Inferior parietal cortex (tissue), 1 donor: Measurements from ENCODE around the gene FARS2.
"Not testable (repeated sequence)": the region's sequence is repeated elsewhere in the genome, so short reads cannot be mapped to it uniquely, and the experiment has no call there.

Experiments used
- DNase-seq: peaks from one replicate; pipeline ENCODE4 v3.0.0-alpha.2; 2016; ENCODE audit errors: extremely low spot score

The FARS2 gene

DNA sequence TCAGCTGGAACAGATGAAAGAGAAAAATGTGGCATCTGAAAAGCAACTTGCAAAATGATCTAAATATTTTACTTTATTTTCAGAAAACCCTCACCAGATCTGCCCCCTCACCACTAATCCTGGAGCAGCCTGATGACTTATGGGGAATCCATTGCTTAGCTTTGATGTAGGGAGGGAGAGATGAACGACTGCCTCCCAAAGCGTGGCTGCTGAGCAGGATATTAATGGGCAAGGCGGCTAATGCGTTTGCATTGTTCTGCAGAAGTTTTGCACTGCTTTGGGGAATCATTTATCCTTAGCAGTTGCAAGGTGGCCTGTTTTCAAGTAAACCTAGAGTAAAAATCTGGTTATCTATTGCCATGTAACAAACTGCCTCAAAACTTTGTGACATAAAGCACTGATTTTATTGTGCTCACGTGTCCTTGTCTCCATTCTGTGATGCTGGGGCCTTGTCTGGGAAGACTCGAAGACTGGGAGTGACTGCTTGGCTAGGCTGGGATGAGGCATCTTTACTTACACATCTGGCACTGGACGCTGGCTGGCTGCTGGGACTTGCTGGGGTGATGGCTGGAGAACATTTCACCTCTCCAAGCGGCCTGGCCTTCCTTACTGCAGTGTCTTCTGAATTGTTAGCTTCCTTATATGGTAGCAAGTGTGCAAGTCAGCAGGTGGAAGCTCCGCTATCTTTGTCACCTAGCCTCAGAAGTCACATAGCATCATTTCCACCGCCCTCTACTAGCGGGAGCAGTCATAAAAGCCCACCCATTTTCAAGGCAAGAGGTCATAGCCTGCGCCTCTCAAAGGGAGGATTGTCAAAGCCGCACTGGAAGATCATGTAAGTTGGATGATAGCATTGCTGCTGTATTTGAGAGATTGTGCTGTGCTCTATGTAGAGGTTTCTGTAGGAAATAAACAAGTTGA is 432.2 kb downstream of the FARS2 start:
- no peak for DNase-seq

DNA sequence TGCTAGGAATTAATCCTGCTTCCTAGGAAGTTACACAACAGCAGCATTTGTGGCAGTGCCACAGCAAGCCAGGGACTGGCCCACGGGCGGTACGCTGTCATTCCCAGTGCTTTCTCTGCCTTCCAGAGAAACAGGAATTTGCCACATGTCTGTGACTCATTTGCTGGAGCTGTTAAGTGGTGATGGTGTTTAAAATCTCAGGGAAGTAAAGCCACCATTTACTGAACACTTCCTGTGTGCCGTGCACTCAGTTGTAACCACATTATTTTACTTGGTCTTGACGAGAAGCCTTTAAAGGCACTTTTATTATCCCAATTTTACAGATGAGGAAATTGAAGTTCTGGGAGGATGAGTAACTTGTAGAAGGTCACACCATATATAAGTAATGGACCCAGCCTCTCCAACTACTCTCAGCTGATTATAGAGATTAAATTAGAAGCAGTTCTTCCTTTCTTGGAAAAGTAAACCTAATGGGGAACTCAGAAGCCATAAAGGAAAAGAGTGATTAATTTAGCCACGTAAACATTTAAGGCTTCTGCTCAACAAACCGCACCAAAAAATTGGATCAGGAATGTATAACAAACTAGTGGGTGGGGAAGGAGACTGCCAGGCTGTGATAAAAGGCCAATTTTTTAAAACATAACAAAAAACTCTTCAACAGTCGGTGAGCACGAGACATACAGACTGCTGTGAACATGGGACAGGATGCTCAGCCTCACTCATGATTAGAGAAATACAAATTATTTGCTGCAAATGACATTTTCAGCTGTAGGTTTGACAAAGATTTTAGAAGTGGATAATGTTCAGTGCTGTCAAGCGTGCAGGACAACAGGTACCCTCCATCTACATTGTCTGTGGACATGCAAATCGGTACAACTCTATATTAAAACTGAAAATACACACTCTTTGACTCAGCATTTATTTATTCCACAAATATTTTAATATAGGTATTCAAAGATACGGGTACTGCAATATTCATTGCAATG is 434.2 kb downstream of the FARS2 start:
- DNase-seq, result peak; percentile 9

DNA sequence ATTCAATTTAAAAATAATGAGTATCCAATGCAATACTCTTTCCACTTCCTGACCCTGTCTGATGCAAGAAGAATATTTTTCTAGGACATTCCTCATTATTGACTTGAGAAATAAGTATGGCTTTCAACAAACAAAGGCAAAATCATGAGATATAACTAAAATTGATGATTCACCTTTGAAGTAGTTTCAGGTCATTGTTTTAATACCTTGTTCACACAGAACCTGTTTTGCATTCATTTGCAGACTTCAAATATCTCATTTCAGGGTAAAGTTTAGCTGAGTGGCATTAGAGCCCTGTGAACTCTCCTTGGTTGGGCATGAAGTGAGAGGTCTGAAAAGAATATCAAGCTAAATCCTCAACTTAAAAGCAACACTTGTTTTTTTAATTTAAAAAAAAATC is 436.2 kb downstream of the FARS2 start:
- no peak for DNase-seq

DNA sequence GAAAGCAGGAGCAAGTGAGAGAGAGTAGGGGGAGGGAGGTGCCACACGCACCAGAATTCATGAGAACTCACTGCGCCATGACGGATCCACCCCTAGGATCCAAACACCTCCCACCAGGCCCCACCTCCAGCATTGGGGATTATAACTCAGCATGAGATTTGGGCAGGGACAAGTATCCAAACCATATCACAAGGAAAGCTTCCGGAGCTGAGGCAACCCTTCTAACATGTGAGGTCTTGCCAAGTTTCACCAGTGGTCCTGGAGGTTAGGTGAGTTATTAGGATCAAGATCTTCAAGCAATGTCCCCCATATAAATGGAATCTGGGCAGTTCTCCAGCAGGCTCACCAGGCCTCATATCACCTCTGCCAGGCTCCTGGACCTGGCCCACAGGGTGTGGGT is 437.0 kb downstream of the FARS2 start:
- no peak for DNase-seq

DNA sequence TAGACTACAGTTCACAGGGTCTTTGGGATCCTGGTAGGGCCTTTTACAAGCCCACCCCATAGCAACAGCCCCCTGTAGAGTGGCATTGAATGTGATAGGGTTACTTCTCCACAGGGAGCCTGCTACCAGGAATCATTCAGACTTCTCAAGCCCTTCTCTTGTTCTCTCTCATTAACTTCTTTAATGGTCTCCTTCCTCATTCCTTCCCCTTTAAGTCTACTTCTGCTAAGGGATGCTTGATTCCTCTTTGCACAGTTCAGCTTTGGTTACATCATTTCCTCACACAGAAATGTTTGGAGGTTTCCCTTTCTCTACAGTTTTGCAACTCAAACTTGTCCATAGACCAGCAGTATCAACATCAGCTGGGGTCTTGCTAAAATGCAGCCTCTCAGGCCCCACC is 437.8 kb downstream of the FARS2 start:
- DNase-seq, result not testable (repeated sequence)

DNA sequence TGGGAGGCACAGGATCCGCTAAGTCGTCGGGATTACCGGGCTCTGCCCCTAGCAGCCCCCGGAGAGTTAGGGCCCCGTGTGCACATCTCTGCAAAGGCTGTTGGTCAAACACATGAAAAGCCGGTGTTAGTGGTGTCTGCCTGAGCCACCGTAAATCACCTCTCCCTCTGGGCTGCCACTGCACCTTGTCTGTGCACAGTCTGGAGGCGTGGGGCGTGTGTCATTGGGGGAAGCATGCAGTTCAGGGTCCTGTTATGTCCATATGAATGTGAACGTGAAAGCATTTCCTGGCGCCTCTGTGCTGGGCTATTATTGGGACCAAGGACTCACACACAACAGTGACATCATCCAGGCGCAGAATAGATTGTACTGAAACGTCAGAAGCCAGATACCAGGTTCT is 439.9 kb downstream of the FARS2 start:
- no peak for DNase-seq

DNA sequence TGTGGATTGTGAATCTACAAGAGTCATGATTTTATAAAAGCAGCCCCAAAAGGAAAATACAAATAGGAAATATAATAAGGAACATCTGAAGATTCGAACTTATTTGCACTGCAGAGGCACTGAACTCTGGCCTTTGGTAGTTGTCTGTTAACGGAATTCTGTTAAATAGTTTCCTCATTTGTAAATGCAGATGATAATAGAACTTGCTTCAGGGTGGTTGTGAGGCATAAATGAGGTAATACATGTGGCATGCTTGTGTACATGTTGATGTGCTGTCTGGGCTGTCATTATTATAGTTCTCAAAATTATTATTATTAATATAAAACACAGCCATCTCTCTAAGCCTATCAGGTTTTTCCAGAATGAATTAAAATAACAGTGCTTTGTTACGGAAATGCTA is 443.4 kb downstream of the FARS2 start:
- no peak for DNase-seq

DNA sequence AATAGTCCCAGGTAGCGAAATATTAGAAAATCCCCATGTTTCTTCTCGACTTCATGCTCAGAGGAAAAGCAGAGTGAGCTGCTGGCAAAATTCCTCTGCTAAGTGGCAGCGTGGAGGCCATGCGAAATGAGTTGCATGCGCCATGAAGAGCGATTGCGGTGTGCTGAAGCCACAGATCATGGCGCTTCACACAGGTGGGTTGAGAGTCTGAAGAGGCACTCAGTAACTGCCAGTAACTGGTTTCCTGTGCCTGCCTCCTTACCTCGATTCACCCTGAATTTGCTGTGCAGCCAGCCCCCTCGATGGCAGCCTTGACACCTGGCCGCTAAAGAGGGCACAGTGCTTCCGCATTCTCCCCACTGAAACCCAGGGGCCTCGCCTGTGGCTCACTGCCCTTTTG is 443.9 kb downstream of the FARS2 start:
- no peak for DNase-seq

DNA sequence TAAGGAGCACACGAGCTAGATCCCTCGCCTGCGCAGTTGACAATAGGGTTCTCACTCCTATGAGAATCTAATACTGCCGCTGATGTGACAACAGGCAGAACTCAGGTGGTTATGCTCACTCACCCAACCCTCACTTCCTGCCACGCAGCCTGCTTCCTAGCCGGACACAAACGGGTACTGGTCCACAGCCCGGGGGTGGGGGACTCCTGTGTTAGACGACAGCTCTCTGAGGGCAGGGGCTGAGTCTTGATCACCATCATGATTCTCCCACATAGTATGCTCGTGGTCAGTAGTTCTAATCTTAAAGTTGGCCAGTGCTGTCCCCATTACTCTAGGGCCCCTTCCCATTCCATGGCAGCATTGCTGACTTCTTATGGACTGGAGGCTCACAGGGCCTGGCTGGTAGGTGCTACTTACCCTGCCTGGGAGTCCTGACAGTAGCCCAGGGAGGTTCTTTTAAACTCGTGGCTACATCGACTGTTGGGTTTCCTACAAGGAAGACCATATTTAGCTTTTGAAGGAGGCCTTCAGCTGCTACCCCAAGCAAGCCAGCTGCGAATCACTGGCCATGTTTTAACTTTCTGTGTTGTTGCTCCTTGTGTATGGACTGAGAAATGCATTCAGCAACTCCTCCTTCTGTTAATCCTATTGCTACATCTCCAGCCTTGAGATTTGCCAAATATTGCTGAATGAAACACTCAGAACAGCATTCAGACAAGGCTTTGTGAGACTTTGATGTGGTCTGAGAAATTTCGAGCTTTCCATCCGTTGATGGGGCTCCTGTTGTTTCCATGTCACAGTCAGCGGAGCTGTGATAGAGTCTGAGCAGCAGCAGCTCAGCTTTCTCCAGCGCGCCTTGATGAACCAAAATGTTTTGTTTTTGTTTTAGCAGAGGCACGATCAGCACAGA is 445.1 kb downstream of the FARS2 start:
- no peak for DNase-seq

DNA sequence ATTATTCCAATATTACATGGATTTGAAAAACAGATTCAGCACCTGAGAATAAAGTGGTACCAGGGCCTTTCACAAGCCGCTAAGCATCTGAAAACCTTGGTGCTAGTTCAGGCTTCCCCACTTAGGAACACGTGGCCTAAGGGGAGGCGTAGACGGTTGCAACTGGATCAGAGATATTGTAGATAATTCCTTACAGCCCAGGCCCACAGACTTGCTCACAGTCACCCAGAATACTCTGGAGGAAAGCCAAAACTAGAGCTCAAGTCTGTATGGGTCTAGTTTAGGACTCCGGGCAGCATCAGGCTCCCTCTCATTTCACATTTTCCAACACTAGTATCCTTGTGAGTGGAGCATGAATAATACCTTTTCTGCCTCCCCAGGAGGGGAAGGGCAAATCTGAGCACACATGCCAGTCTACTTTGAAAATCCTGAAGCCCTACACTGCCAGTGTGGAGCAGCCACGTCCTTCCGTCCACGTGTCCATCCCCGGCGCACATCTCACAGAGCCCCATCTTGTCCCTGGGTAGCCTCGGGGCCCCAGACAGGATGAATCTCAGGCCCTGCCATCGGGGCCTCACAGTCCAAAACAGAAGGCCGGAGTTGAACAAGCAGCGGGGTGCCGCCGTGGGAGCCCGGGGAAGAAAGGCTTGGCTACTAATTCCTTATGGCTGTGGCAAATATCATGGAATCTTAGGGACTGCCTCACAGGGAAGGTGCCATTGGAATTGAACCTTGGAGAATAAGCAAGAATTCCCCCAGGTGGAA is 446.1 kb downstream of the FARS2 start:
- no peak for DNase-seq

DNA sequence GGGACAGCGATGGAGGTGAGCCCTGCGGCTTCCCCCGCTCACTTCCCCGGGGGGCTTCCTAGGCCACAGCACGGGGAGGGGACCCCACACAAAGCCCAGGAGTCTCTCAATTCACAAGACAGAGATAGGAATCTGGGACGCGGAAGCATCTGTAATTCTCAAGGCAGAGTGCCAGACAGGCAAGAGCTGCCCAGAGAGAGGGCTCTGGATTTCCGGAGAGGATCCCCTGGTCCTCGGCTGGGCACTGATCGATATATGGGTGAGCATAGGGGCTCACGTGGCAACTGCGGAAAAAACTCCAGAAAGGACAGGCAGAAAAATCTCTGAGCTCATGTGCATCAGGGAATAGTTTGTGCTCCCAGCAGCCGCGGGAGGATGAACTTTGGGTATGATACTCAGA is 449.2 kb downstream of the FARS2 start:
- DNase-seq, result no peak

DNA sequence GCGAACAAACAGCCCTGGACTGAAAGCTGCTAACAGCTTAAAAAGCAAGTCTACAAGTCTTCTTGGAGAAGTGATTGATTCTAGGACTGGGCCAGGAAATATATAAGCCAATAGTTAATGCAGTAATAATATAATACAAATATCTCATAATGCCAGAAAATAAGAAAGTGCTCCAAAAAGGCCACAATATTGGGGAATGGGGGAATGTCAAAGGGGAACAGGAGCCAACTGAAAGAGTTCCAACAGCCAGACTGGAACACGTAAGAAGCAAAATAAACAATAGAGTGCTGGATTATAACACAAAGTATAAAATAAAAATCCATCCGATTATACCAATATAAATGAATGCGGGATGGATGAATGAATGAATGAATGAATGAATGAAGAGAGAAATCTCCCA is 449.6 kb downstream of the FARS2 start:
- no peak for DNase-seq

DNA sequence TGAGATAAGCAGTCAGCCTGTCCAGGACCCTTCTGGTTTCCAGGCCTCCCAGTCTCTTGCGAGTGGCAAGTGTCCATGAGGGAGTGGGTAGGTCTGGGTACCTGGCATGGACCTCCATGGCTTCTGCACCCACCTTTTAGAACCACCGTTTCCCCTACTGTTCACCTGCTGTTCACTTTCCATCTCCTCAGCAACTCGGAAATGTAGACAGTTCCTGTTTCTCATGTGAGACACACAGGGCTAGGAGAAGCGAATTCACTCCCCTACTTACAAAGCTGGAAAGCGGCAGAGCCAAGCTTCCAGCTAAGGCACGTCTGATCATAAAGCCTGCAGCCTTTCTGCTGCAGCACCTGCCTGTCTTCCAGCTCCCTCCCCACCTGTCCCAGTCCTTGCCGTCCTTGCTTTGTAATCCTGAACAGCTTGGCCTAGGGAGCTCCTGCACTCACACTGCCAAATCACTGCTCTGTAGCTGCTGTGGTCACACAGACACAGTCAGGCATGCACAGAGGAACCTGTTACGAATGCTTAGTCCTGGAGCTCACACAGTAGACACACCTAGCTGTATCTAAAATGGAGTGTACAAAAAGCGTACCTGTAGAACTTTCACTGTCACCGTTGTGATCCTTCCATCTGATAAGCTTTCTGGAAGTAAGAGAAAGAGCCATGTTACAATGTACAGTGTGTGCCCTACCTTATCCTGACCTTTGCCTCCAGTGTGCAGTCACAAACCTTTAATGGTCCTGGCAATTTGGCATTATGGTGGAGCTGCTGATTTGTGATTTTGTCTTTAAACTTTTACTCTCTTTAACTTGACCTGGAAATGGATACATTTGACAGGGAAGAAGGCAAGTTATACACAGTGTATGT is 451.3 kb downstream of the FARS2 start:
- no peak for DNase-seq

DNA sequence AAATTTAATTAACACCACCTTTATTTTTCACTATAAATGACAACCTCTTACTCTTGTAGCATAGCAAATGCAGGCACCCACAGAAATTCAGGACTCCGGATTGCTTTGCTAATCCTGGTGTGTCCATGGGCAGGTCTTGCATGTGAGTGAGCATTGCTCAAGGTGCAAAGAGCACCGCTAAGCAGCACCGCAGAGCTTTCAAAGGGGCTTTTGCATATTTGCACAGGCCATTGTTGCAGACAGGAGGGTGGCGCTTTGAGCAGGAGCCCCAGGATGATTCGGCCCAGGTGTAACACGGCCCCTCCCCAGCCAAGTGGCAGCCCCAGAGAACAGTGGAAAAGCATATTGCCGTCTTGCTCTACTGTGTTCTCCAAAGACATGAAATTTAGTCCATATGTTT is 452.2 kb downstream of the FARS2 start:
- no peak for DNase-seq

DNA sequence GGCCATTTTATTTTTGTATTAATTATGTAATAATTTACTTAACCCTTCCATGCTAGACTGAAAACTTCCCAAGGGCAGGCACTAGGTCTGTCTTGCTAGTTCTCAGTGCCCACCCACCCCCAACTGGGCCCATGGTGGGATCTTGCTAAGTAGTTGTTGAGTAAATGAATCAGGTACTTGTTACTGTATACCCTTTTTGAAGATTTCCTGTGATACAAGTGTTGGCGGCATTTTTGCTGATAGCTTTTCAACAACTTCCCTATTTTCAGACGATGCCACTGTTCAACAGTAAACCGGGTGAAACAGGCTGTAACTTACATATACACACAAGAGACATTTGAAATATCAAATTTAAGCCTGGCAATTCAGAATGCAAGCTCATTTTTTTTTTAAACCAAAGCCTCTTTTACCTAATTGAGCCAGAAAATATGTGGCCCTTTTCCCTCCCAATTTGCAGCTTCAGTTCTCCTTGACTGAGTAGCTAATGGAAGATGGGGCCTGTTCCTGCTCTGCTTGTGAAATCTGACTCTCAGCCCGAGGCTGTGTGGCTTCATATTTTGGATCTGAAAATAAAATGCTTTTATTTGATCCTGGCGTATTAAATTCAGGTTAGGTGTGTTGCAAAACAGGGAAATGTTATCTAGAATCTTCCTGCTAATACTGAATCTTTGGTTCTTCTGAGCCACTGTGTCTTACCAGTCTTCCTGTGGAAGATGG is 457.1 kb downstream of the FARS2 start:
- no peak for DNase-seq

DNA sequence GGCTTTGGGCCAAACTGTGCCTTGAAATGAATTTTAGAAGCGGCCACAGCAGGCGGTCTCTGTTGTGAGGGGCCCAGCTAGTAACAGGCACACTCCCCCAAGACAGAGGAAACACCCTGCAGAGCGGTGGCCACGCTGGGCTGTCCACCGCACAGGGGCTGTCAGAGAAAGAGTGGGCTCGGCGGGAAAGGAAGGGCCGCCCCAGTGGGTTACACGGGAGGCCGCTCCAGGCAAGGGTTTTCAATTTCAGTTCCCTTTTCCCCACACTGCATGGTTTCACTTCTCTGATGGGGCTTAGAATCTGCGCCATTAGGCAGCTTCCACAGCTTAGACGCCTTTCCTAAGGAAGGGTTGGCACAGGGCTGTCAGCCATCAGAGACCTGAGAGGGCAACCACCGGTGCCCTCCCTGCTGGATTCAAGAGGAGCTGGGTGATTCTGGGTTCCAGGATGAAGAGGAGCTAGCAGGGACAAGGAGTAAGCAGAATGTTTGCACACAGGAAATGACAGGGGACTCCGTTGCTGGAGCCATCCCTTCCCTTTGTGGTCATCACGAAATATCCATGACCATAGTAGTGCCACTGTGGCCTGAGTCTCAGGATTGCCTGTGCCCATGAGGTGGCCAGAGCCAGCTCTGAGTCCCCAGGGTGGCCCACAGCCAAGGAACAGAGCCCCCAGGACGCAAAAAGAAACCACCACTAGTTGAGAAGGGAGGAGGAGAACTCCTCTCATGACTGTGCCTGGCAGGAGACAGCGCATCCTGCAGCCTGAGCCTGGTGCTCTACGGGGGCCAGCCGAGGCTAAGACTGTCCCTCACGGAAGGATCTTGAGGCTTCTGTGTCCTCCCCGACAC is 462.8 kb downstream of the FARS2 start:
- no peak for DNase-seq

DNA sequence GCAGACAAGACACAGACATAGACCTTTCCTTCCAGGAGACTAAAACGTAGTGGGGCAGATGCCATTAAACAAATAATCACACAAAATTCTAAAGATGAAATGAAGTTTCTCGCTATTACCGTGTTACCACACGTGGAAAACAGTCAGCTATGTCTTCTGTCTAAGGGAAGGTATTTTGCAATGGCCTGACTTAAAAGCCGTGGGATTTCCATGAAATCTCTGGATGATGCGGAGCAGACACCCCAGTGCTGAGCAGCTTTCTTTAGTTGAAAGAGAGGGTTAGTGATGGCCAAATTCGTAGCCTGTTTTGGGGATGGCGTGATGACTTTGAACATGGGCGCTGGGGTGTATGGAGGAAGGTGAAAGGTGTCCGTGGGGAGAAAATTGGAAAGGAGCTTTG is 463.6 kb downstream of the FARS2 start:
- DNase-seq, result no peak
